ENCODE results near the gene CDKAL1. TPM values are rescaled to one million over a fixed set of nuclear protein-coding genes. Genes with fewer than 3 reads are reported as not detected.

Gene CDKAL1
- total and polyA plus RNA-seq, 2 of the 13 experiments (the other 11 are each of a cell fraction or from before 2014, with no cell fraction given): 9.5 to 27.7 TPM

DNA sequence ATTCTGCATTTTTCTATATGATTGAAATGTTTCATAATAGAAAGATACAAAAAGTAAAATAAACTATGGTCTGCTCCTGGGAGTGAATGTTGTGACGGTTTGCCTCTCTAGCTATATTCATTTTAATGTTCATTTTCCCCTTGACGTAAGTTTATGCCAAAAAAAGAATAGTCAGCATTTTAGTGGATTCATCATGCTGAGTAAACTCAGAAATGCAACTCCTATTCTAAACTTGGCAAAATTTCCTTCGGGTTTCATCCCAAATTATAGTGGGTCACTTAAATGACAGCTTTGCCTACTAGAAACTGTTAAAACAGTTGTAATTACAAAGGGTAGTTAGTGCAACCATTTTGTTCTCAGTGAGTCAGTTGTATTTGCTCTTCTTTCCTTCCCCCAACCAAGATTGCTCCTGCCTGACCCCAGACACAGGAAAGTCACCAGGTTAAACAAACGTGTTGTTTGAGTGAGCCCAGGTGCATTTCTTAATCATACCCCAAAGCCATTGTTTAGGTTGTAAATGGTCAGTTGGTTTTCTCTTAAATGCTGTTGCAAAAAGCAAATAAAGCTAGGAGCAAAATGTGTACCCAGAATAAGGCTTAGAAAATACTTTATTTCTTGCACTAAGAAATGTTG lies 577.0 kb downstream of the CDKAL1 start:
- Histone ChIP-seq H3K79me2 (ENCODE audit: insufficient read depth, low read length) (no peaks in the 10 kb centered on the region), H3K27me3 (ENCODE audit: control insufficient read depth in 1 of 2, insufficient read depth in 2 of 2, low read length in 2 of 2) (no peaks in the 10 kb centered on the region), H2AFZ (ENCODE audit: low read length) (no peak overlapping the region), H3K4me3 (replicated peaks in 1 of 3; ENCODE audit: insufficient read depth in 1 of 3, low read depth in 2 of 3, low read length in 3 of 3) (no peak overlapping the region; a peak in 1 of 6 replicates), H3K4me2 (ENCODE audit: low read depth, low read length) (peak overlapping the region; percentile 36), H4K20me1 (ENCODE audit: insufficient read depth, low read length) (no peaks in the 10 kb centered on the region), H3K27ac (ENCODE audit: extremely low read length, insufficient read depth, low read length) (peak overlapping the region; percentile 43), H3K9ac (ENCODE audit: insufficient read depth, low read depth, low read length) (no peak overlapping the region), H3K36me3 (replicated peaks in 1 of 2; ENCODE audit: control insufficient read depth in 1 of 2, insufficient read depth in 2 of 2, low read length in 2 of 2) (no peaks in the 10 kb centered on the region), H3K4me1 (ENCODE audit: insufficient read depth, low read length) (peaks cover 37% of the 10 kb centered on the region), H3K9me3 (ENCODE audit: low read length) (no peaks in the 10 kb centered on the region)
- DNase-seq (ENCODE audit: low spot score) (peak; percentile 92), ATAC-seq (peak; percentile 92), FAIRE-seq (peak; percentile 86)
- BruUV-seq (replicated peaks): no TSS peak
- CTCF ChIA-PET (ENCODE audit: low intra/inter-chr PET ratio, low total read pairs): no interaction called here
- POLR2A ChIA-PET: interaction anchor here (1.0 kb wide), 1 partner anchor 483 kb away, joined by 3 read pairs; no protein-coding TSS in a partner anchor
- in situ Hi-C loops (cut with HindIII; ENCODE audit: extremely low pct_ligation_motif_present, low pct_unique_long_range_greater_than_20kb) (no loop called here), intact Hi-C loops (cut with micrococcal nuclease; ENCODE audit: unreplicated experiment) (no loop called here)
- whole genome bisulfite sequencing (ENCODE audit: low lambda C conversion rate): 45% methylated on average over 4 of the region's 4 CpGs
- TF ChIP-seq HNF4A (CRISPR knock-in tag; IDR thresholded peaks at IDR 0.05) (peak; percentile 75), TBX3 (IDR thresholded peaks at IDR 0.05; ENCODE audit: borderline replicate concordance) (no peak), TARDBP (CRISPR knock-in tag; IDR thresholded peaks at IDR 0.05) (peak; percentile 72; the same call in 1 of the 2 replicates), ZNF790 (CRISPR knock-in tag; IDR thresholded peaks at IDR 0.05; ENCODE audit: borderline replicate concordance) (no peak), KDM6A (CRISPR knock-in tag; IDR thresholded peaks at IDR 0.05; ENCODE audit: low read depth) (peak; percentile 44; the same call in 1 of the 2 replicates), IRF2 (CRISPR knock-in tag; IDR thresholded peaks at IDR 0.05) (peak; percentile 77), SAP130 (CRISPR knock-in tag; IDR thresholded peaks at IDR 0.05; ENCODE audit: low read depth) (peak; percentile 52), PAXIP1 (CRISPR knock-in tag; conservative IDR thresholded peaks at IDR 0.05) (peak; percentile 79), TFAP4 (IDR thresholded peaks at IDR 0.05; ENCODE audit: borderline replicate concordance, low read depth) (peak; percentile 49; the same call in 1 of the 2 replicates), FOXJ3 (CRISPR knock-in tag; IDR thresholded peaks at IDR 0.05; ENCODE audit: borderline replicate concordance) (peak; percentile 60; the same call in 1 of the 2 replicates), CREB1 (IDR thresholded peaks at IDR 0.05) (no peak), CREB1 (CRISPR knock-in tag; IDR thresholded peaks at IDR 0.05) (peak; percentile 61; the same call in 1 of the 2 replicates)
- TF ChIP-seq, protein P1, sequence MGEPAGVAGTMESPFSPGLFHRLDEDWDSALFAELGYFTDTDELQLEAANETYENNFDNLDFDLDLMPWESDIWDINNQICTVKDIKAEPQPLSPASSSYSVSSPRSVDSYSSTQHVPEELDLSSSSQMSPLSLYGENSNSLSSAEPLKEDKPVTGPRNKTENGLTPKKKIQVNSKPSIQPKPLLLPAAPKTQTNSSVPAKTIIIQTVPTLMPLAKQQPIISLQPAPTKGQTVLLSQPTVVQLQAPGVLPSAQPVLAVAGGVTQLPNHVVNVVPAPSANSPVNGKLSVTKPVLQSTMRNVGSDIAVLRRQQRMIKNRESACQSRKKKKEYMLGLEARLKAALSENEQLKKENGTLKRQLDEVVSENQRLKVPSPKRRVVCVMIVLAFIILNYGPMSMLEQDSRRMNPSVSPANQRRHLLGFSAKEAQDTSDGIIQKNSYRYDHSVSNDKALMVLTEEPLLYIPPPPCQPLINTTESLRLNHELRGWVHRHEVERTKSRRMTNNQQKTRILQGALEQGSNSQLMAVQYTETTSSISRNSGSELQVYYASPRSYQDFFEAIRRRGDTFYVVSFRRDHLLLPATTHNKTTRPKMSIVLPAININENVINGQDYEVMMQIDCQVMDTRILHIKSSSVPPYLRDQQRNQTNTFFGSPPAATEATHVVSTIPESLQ (CRISPR knock-in tag; conservative IDR thresholded peaks at IDR 0.05): no peak
- TF ChIP-seq, protein P2, sequence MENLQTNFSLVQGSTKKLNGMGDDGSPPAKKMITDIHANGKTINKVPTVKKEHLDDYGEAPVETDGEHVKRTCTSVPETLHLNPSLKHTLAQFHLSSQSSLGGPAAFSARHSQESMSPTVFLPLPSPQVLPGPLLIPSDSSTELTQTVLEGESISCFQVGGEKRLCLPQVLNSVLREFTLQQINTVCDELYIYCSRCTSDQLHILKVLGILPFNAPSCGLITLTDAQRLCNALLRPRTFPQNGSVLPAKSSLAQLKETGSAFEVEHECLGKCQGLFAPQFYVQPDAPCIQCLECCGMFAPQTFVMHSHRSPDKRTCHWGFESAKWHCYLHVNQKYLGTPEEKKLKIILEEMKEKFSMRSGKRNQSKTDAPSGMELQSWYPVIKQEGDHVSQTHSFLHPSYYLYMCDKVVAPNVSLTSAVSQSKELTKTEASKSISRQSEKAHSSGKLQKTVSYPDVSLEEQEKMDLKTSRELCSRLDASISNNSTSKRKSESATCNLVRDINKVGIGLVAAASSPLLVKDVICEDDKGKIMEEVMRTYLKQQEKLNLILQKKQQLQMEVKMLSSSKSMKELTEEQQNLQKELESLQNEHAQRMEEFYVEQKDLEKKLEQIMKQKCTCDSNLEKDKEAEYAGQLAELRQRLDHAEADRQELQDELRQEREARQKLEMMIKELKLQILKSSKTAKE (CRISPR knock-in tag; IDR thresholded peaks at IDR 0.05; ENCODE audit: borderline replicate concordance): 0 out of 2 replicates have a peak, but pooled peaks have one; percentile 28
